Measurements from ENCODE around the gene SIT1. TPM values are rescaled to one million over a fixed set of nuclear protein-coding genes. Genes with fewer than 3 reads are reported as not detected.
A peak's percentile ranks its signal among the peaks of the same experiment; 100 is the strongest.

Gene SIT1
- polyA plus RNA-seq, 1 experiment: not detected

- TF ChIP-seq CTCF (IDR thresholded peaks at IDR 0.05; ENCODE audit: insufficient read depth, low read depth, low read length): peak; percentile 69
- ChIA-PET CTCF (interaction anchor here (0.6 to 6.5 kb wide), 19 partner anchors 11 to 168 kb away, joined by 3 to 74 read pairs (median 4); partner anchors contain the start of genes CREB3, TESK1 and TLN1), POLR2A (interaction anchor here (0.6 to 1.8 kb wide), 4 partner anchors 32 to 582 kb away, joined by 3 to 8 read pairs (median 5); partner anchors contain the start of gene TPM2)
- peak within 1 kb of the TSS; percentile 69 for H3K4me3 ChIP-seq (ENCODE audit: low read depth, low read length)
- H3K36me3 ChIP-seq (ENCODE audit: control insufficient read depth, insufficient read depth, low read length): peaks cover 3% of the 10 kb centered on the region
- no peak for DNase-seq (ENCODE audit: low read depth)
- no peaks in the 10 kb centered on the region for H3K27me3 ChIP-seq (ENCODE audit: control insufficient read depth, insufficient read depth, low read length)
Observed at GRCh38 chr9:35658137-35658967, 7.6 kb upstream of the SIT1 start, which contains the start of gene CCDC107. CCDC107 (plus strand) TSS chr9:35658292; CDS start chr9:35658380, 88 bp downstream.

GRCh38 chr9:35657546-35658136 is 6.9 kb upstream of the SIT1 start, which contains the start of gene RMRP:
RMRP (minus strand) TSS chr9:35658019.
- Histone ChIP-seq H3K36me3 (ENCODE audit: control insufficient read depth, insufficient read depth, low read length) (peaks cover 3% of the 10 kb centered on the region), H3K4me3 (ENCODE audit: low read depth, low read length) (peak within 1 kb of the TSS; percentile 69), H3K27me3 (ENCODE audit: control insufficient read depth, insufficient read depth, low read length) (no peaks in the 10 kb centered on the region)
- TF ChIP-seq CTCF (IDR thresholded peaks at IDR 0.05; ENCODE audit: insufficient read depth, low read depth, low read length): peak; percentile 36; the same call in 1 of the 2 replicates
- ChIA-PET CTCF (interaction anchor here (0.6 to 6.5 kb wide), 19 partner anchors 11 to 169 kb away, joined by 3 to 74 read pairs (median 4); partner anchors contain the start of genes CREB3, TESK1 and TLN1), POLR2A (interaction anchor here (0.7 to 1.8 kb wide), 3 partner anchors 33 to 71 kb away, joined by 3 to 8 read pairs (median 7); partner anchors contain the start of gene TPM2)
- DNase-seq (ENCODE audit: low read depth): peak; percentile 98

DNA sequence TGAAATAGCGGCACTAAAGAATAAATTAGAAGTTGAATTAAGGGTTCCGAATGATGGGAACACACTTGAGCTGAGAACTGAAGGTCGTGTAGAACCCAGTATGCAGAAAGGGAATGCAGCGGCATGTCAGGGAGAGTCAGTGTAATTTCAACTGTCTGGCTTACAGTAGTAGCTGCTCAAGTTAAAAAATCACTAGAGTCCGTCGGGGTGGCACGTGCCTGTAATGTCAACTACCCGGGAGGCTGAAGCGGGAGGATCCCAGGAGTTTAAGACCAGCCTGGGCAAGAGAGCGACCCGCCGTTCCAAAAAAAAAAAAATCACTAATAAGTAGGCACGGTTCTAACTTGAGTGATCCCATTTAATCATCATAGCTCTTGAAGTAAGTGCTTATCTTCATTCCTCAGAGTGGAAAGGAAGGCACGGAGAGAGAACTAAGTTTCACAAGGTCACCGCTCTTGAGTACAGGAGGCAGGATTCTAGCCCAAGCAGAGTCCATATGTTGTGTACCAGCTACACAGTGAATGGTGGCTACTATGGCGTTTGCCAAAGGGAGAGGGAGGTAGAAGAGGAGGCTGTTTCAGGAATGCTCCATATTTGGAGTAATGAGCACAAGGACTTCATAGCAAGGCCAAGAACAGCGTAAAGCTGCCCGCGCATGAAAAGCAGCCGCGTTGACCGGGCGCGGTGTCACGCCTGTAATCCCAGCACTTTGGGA is 6.3 kb upstream of the SIT1 start:
- TF ChIP-seq CTCF (IDR thresholded peaks at IDR 0.05; ENCODE audit: insufficient read depth, low read depth, low read length): no peak
- Histone ChIP-seq H3K36me3 (ENCODE audit: control insufficient read depth, insufficient read depth, low read length) (peaks cover 3% of the 10 kb centered on the region), H3K4me3 (ENCODE audit: low read depth, low read length) (peak overlapping the region; percentile 30), H3K27me3 (ENCODE audit: control insufficient read depth, insufficient read depth, low read length) (no peaks in the 10 kb centered on the region)
- DNase-seq (ENCODE audit: low read depth): no peak
- ChIA-PET CTCF (interaction anchor here (0.6 to 6.5 kb wide), 11 partner anchors 10 to 298 kb away, joined by 3 to 74 read pairs (median 5); partner anchors contain the start of genes CREB3 and TLN1), POLR2A (interaction anchor here (1.0 to 1.8 kb wide), 2 partner anchors 34 to 71 kb away, joined by 7 to 8 read pairs; partner anchors contain the start of gene TPM2)

GRCh38 chr9:35656348-35656747 is 5.6 kb upstream of the SIT1 start:
- DNase-seq (ENCODE audit: low read depth): no peak
- CTCF ChIA-PET: interaction anchor here (0.6 to 6.5 kb wide), 7 partner anchors 9 to 299 kb away, joined by 3 to 74 read pairs (median 9); partner anchors contain the start of genes CREB3 and TLN1
- POLR2A ChIA-PET: interaction anchor here (0.5 to 1.8 kb wide), 2 partner anchors 34 to 131 kb away, joined by 8 read pairs; partner anchors contain the start of gene TPM2

More at GRCh38 chr9:35656348-35656747, 5.6 kb upstream of the SIT1 start:
- H3K4me3 ChIP-seq (ENCODE audit: low read depth, low read length): no peak overlapping the region
- H3K27me3 ChIP-seq (ENCODE audit: control insufficient read depth, insufficient read depth, low read length): no peaks in the 10 kb centered on the region
- TF ChIP-seq CTCF (IDR thresholded peaks at IDR 0.05; ENCODE audit: insufficient read depth, low read depth, low read length): no peak
- peaks cover 3% of the 10 kb centered on the region for H3K36me3 ChIP-seq (ENCODE audit: control insufficient read depth, insufficient read depth, low read length)
